Measurements from ENCODE around the gene CSNK2A3. TPM values are rescaled to one million over a fixed set of nuclear protein-coding genes. Genes with fewer than 3 reads are reported as not detected.

The CSNK2A3 gene
- total RNA-seq, 4 donors from 2014 or later = 0.90 to 3.3 (median 2.9) TPM; not detected in 1

DNA sequence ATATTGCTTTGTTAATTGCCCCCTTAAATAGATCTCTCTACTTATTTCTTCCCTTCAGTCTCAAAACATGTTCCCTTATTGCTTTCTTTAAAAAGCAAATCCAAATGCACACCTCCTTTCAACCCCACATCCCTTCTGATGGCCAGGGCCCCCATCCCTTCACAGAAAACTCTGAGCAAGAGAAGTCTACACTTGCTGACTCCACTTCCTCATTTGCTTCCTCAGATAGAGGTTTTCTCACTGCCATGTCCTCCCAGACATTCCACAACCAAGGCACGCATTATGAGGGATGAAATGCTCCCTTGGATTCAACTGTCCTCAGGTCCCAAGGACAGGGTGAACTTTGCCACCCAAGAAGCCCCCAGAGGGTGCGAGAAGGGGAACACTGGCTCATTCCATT, 43.1 kb downstream of the CSNK2A3 start:
- TF ChIP-seq EP300 (IDR thresholded peaks at IDR 0.05) (no peak), POLR2A (IDR thresholded peaks at IDR 0.05) (no peak)
- TF ChIP-seq, protein P1, sequence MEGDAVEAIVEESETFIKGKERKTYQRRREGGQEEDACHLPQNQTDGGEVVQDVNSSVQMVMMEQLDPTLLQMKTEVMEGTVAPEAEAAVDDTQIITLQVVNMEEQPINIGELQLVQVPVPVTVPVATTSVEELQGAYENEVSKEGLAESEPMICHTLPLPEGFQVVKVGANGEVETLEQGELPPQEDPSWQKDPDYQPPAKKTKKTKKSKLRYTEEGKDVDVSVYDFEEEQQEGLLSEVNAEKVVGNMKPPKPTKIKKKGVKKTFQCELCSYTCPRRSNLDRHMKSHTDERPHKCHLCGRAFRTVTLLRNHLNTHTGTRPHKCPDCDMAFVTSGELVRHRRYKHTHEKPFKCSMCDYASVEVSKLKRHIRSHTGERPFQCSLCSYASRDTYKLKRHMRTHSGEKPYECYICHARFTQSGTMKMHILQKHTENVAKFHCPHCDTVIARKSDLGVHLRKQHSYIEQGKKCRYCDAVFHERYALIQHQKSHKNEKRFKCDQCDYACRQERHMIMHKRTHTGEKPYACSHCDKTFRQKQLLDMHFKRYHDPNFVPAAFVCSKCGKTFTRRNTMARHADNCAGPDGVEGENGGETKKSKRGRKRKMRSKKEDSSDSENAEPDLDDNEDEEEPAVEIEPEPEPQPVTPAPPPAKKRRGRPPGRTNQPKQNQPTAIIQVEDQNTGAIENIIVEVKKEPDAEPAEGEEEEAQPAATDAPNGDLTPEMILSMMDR (IDR thresholded peaks at IDR 0.05) = no peak
- H3K27ac ChIP-seq = no peak overlapping the region

DNA sequence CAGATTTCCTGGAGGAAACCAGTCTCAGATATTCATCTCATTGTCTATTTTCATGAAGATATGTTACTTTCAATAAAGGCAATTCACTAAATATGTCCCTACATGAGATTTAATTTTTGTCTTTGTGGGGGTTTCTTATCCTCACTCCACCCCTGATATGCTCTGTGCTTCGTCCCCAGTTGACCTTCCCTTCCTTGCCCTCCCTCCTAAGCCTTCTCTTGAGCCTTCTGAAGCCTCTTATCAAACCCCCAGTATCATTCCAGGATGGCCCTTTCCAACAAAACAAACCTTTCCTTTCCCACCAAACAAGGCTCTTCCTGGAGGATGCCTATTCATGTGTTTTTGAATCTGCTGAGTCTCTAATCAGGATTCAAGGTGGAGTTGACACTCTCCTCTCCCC, 44.8 kb downstream of the CSNK2A3 start:
- WGBS, 2 donors = 87 to 89% methylated on average over 1 of the region's 1 CpG

More for the DNA sequence above, 43.1 kb downstream of the CSNK2A3 start:
- DNase-seq (ENCODE audit: low spot score in 2 of 2) = no peak
- Histone ChIP-seq H3K27me3 (no peaks in the 10 kb centered on the region), H3K4me3 (no peak overlapping the region), H3K4me1 (peaks cover 0 to 10% (median 0%) of the 10 kb centered on the region in 4 donors), H3K36me3 (peaks cover 0 to 4% (median 0%) of the 10 kb centered on the region in 3 donors), H3K9me3 (no peaks in the 10 kb centered on the region)
- 92 to 96% methylated on average over 2 of the region's 2 CpGs for WGBS, 2 donors

DNA sequence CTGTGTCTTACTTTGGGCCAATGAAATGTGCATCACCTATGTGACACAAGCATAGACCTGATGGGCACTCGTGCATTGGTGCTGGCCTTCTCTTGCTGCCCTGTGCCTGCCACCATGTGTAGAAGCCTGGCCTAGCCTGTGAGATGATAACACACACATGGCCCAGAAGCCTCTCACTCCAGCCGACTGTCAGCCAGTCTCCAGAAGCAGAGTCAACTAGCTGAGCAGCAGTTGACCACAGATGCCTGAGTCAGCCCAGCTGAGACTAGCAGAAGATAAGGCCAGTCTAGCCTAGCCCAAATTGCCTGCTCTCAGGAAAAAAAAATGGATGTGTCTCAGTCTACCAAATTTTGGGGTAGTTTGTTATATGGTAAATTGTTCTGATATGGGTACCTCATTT, 46.2 kb downstream of the CSNK2A3 start:
- WGBS, 2 donors = 80 to 89% methylated on average over 2 of the region's 2 CpGs
- Histone ChIP-seq H3K9me3 (no peaks in the 10 kb centered on the region), H3K36me3 (peaks cover 0 to 18% (median 0%) of the 10 kb centered on the region in 3 donors), H3K4me1 (no peaks in the 10 kb centered on the region), H3K27me3 (no peaks in the 10 kb centered on the region), H3K4me3 (no peak overlapping the region), H3K27ac (no peak overlapping the region)
- TF ChIP-seq POLR2A (IDR thresholded peaks at IDR 0.05) (no peak), EP300 (IDR thresholded peaks at IDR 0.05) (no peak)
- TF ChIP-seq, protein P1 (IDR thresholded peaks at IDR 0.05) = no peak
- DNase-seq (ENCODE audit: low spot score in 2 of 2) = no peak

More for the DNA sequence above, 44.8 kb downstream of the CSNK2A3 start:
- no peak overlapping the region for H3K4me3 ChIP-seq
- peaks cover 0 to 12% (median 0%) of the 10 kb centered on the region in 3 donors for H3K36me3 ChIP-seq
- no peaks in the 10 kb centered on the region for H3K4me1 ChIP-seq
- no peak for TF ChIP-seq POLR2A (IDR thresholded peaks at IDR 0.05)
- TF ChIP-seq EP300 (IDR thresholded peaks at IDR 0.05) = no peak
- TF ChIP-seq, protein P1 (IDR thresholded peaks at IDR 0.05) = no peak
- DNase-seq (ENCODE audit: low spot score in 2 of 2) = no peak
- no peaks in the 10 kb centered on the region for H3K9me3 ChIP-seq
- no peaks in the 10 kb centered on the region for H3K27me3 ChIP-seq
- H3K27ac ChIP-seq = no peak overlapping the region

DNA sequence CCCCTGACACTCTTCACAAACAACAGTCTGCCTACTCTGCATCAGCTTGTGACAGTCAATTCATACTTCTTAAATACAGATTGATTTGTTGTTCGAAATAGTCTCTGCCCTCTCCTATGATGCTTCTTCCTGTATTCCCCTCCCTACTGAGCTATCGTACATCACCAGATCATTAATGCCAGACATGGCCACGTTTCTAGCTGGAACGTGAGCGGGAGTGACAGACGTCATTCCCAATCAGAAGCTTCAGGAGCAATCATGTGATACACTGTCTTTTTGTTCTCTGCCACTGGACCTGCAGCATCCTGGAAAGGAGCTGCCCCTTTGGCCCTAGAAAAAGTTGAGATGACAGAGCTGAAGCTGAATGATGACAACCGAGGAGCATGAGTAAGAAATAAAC, 48.5 kb downstream of the CSNK2A3 start:
- peaks cover 0 to 14% (median 0%) of the 10 kb centered on the region in 3 donors for H3K36me3 ChIP-seq
- no peaks in the 10 kb centered on the region for H3K4me1 ChIP-seq
- H3K4me3 ChIP-seq = no peak overlapping the region
- H3K27ac ChIP-seq = no peak overlapping the region
- TF ChIP-seq POLR2A (IDR thresholded peaks at IDR 0.05) = no peak
- TF ChIP-seq EP300 (IDR thresholded peaks at IDR 0.05) = no peak
- WGBS, 2 donors = 72 to 82% methylated on average over 7 of the region's 7 CpGs
- no peaks in the 10 kb centered on the region for H3K27me3 ChIP-seq
- DNase-seq (ENCODE audit: low spot score in 2 of 2) = no peak
- H3K9me3 ChIP-seq = no peaks in the 10 kb centered on the region

DNA sequence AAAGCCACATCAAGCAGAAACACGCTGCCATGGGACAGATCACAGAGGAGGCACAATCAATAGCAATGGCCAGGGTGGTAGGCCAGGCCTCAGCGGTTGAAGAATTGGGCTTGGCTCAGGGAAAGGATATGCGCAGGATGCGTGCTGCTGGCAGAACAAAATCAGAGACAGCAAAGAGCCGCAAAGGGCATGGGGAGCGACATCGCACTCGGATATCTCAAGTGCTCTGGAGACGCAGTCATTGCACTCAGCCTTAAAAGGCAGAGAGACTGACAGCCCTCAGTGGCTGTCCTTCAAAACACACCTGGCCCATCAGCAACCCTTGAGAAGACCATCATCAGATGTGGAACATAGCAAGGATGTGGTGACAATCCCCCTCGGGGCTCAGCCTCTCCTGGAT, 50.5 kb downstream of the CSNK2A3 start:
- Histone ChIP-seq H3K27me3 (no peaks in the 10 kb centered on the region), H3K9me3 (no peaks in the 10 kb centered on the region), H3K4me3 (no peak overlapping the region), H3K36me3 (peaks cover 0 to 17% (median 0%) of the 10 kb centered on the region in 3 donors), H3K4me1 (peaks cover 0 to 2% (median 0%) of the 10 kb centered on the region in 4 donors), H3K27ac (no peak overlapping the region)
- no peak for DNase-seq (ENCODE audit: low spot score in 2 of 2)
- 86 to 91% methylated on average over 10 of the region's 10 CpGs for WGBS, 2 donors
- TF ChIP-seq, protein P1 (IDR thresholded peaks at IDR 0.05) = no peak
- TF ChIP-seq EP300 (IDR thresholded peaks at IDR 0.05) = no peak
- TF ChIP-seq POLR2A (IDR thresholded peaks at IDR 0.05) = no peak

Measured in tibial nerve (tissue), 4 donors.